ENCODE results near the gene CDR2.

CDR2 gene

DNA sequence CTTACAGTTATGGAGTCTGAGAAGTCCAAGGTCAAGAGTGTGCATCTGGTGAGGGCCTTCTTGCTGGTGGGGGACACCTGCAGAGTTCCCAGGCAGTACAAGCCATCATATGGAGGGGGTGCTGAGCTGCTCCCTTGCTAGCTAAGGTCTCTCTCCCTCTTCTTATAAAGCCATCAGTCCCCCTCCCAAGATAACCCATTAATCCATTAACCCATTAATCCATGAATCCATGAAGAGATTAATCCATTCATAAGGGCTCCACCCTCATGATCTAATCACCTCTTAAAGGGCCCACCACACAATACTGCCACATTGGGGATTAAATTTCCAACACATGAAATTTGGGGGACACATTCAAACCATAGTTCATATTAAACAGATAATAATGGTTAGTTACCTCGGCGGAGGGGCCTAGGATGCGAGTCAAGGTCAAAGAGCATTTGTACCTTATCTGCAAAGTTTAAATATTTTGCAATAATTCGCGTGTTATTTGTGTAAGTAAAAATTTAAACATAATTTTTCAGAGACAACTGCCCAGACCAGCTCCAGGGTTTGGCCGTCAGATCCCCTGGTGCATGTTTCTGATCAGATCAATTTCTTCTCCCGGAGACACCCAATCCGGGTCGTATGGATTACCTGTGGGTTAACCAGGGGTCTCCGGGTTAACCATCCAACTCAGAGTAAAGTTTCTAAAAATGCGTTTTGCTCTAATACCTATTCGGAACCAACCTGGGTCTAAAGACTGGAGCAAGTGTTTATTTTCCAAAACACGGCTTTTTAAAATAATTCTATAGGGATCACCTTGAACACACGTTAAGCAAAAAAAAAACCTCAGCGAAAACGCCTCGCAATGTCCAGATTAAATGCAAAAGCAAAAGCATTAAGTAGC is 78.0 kb downstream of the CDR2 start:
- no peaks in the 10 kb centered on the region for H3K27me3 ChIP-seq (ENCODE audit: low read depth)
- in situ Hi-C loops (cut with MboI; ENCODE audit: low sequenced_read_pairs): no loop called here

More for the DNA sequence above, 78.0 kb downstream of the CDR2 start:
- peak overlapping the region; percentile 95 for H3K4me3 ChIP-seq
- no peaks in the 10 kb centered on the region for H3K9me3 ChIP-seq
- H3K4me1 ChIP-seq: peaks cover 14% of the 10 kb centered on the region
- no peak for DNase-seq (ENCODE audit: low spot score in 2 of 2)
- peaks cover 21% of the 10 kb centered on the region for H3K36me3 ChIP-seq (replicated peaks)

Measured in HAP-1 (cell line).